MM.1S (cell line): ENCODE data around the gene TDRD12.
"Not testable (repeated sequence)": the region's sequence is repeated elsewhere in the genome, so short reads cannot be mapped to it uniquely, and the experiment has no call there.

Source experiments
- DNase-seq: peaks from one replicate; pipeline ENCODE4 v3.0.0-alpha.2; 2015
- H2AFZ ChIP-seq: fragments of 300-600 bp; sonication (generic); 2 replicates; pipeline ENCODE4 v1.6.0; 2016; ENCODE audit warnings: antibody characterized with exemption, low read length
- H3F3A ChIP-seq: fragments of 300-600 bp; sonication (generic); 2 replicates; pipeline ENCODE4 v1.6.1; 2016; ENCODE audit warnings: mild to moderate bottlenecking, antibody characterized with exemption, low read length, moderate library complexity, mixed read lengths; ENCODE audit not compliant: insufficient read depth
- H3K27ac ChIP-seq: fragments of 300-600 bp; sonication (generic); 2 replicates; pipeline ENCODE4 v1.5.1; 2016; ENCODE audit warnings: mild to moderate bottlenecking, low read length
- H3K27me3 ChIP-seq: fragments of 300-600 bp; sonication (generic); replicated peaks from 2 replicates; pipeline ENCODE4 v1.6.0; 2016; ENCODE audit warnings: low read length; ENCODE audit not compliant: insufficient read depth
- H3K36me3 ChIP-seq: fragments of 300-600 bp; sonication (generic); replicated peaks from 2 replicates; pipeline ENCODE4 v1.6.1; 2016; ENCODE audit warnings: mild to moderate bottlenecking, low read length, mixed read lengths; ENCODE audit not compliant: insufficient read depth
- H3K4me1 ChIP-seq: fragments of 300-600 bp; sonication (generic); 2 replicates; pipeline ENCODE4 v1.6.1; 2016; ENCODE audit warnings: low read length, mixed read lengths
- H3K4me2 ChIP-seq: fragments of 300-600 bp; sonication (generic); 2 replicates; pipeline ENCODE4 v1.6.0; 2016; ENCODE audit warnings: low read depth, low read length
- H3K4me3 ChIP-seq: fragments of 300-600 bp; sonication (generic); 2 replicates; pipeline ENCODE4 v1.5.1; 2016; ENCODE audit warnings: low read length, mixed read lengths
- H3K79me2 ChIP-seq: fragments of 300-600 bp; sonication (generic); 2 replicates; pipeline ENCODE4 v1.6.1; 2016; ENCODE audit warnings: mixed run types, low read length, mixed read lengths
- H3K9ac ChIP-seq: fragments of 300-600 bp; sonication (generic); 2 replicates; pipeline ENCODE4 v1.6.1; 2016; ENCODE audit warnings: low read length, mixed read lengths
- H3K9me2 ChIP-seq: fragments of 300-600 bp; sonication (generic); replicated peaks from 2 replicates; pipeline ENCODE4 v1.6.1; 2016; ENCODE audit warnings: mild to moderate bottlenecking, low read length, mixed read lengths; ENCODE audit not compliant: insufficient read depth
- H3K9me3 ChIP-seq: fragments of 300-600 bp; sonication (generic); replicated peaks from 2 replicates; pipeline ENCODE4 v1.6.1; 2016; ENCODE audit warnings: mild to moderate bottlenecking, low read length, mixed read lengths; ENCODE audit not compliant: insufficient read depth
- H4K20me1 ChIP-seq: fragments of 300-600 bp; sonication (generic); 2 replicates; pipeline ENCODE4 v1.6.1; 2016; ENCODE audit warnings: mild to moderate bottlenecking, low read length, moderate library complexity, mixed read lengths; ENCODE audit not compliant: insufficient read depth
- CTCF ChIP-seq: fragments of 300-600 bp; sonication (generic); IDR thresholded peaks from 2 replicates; pipeline ENCODE4 v1.5.1; 2016; ENCODE audit warnings: antibody characterized with exemption, low read length, mixed read lengths
- EZH2 ChIP-seq: fragments of 300-600 bp; sonication (generic); optimal IDR thresholded peaks from 2 replicates; pipeline ENCODE3; 2017; ENCODE audit warnings: low read depth, mild to moderate bottlenecking, antibody characterized with exemption, low read length, mixed read lengths
- EZH2phosphoT487 ChIP-seq: fragments of 300-600 bp; sonication (generic); IDR thresholded peaks from 2 replicates; pipeline ENCODE4 v1.6.1; 2018; ENCODE audit warnings: antibody characterized with exemption, low read length

TDRD12 gene

DNA sequence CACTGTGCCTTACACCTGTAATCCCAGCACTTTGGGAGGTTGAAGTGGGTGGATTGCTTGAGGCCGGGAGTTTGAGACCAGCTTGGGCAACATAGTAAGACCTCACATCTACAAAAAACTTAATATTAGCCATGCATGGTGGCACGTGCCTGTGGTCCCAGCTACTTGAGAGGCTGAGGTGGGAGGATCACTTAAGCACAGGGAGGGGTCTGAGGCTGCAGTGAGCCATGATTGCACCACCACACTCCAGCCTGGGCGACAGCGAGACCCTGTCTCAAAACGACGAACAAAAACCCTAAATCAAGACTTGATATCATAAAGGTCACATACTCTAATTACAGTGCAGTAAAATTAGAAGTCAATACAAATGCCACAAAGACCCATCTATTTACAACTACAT lies 132.6 kb downstream of the TDRD12 start:
- Histone ChIP-seq H3K4me3 (no peak overlapping the region), H3K4me1 (no peaks in the 10 kb centered on the region), H3K27me3 (no peaks in the 10 kb centered on the region), H3K79me2 (no peaks in the 10 kb centered on the region), H3K9ac (no peak overlapping the region), H2AFZ (no peak overlapping the region), H3K9me2 (no peaks in the 10 kb centered on the region), H4K20me1 (no peaks in the 10 kb centered on the region), H3F3A (no peaks in the 10 kb centered on the region), H3K4me2 (no peak overlapping the region), H3K27ac (no peak overlapping the region), H3K36me3 (no peaks in the 10 kb centered on the region), H3K9me3 (no peaks in the 10 kb centered on the region)
- no peak for DNase-seq
- TF ChIP-seq CTCF (no peak), EZH2phosphoT487 (no peak), EZH2 (no peak)

DNA sequence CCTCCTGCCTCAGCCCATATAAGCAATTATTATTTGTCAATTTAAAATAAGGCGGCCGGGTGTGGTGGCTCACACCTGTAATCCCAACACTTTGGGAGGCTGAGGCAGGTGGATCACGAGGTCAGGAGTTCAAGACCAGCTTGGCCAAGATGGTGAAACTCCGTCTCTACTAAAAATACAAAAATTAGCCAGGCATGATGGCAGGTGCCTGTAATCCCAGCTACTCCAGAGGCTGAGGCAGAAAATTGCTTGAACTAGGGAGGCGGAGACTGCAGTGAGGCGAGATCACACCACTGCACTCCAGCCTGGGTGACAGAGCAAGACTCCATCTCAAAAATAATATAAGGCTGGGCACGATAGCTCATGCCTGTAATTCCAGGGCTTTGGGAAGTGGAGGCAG lies 137.3 kb downstream of the TDRD12 start:
- H2AFZ ChIP-seq, H3K79me2 ChIP-seq, H3K4me1 ChIP-seq, H3K27ac ChIP-seq, H3K27me3 ChIP-seq, H4K20me1 ChIP-seq, H3K9me3 ChIP-seq, H3K4me3 ChIP-seq, H3K9ac ChIP-seq, DNase-seq, H3K4me2 ChIP-seq, H3K36me3 ChIP-seq, H3F3A ChIP-seq, H3K9me2 ChIP-seq: not testable (repeated sequence)

DNA sequence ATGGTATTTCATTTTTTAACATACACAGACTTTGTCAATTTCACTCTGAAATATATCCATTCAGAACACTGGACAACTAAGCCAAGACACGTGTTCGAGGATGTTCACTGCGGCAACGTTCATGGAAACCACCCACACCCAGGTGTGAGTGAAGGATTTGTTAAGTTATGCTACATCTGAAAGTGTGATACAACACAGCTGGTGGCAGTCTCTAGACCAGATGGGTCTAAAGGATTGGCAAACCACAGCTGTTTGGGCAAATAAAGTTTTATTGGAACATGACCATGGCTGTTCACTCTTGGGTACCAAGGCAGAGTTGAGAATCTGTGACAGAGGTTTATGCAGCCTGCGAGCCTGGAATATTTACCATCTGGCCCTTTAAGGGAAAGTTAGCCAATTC lies 138.0 kb downstream of the TDRD12 start:
- no peaks in the 10 kb centered on the region; the same call in 1 of the 2 replicates for H3K27me3 ChIP-seq
- no peaks in the 10 kb centered on the region for H3K36me3 ChIP-seq
- H3K4me3 ChIP-seq: no peak overlapping the region
- no peaks in the 10 kb centered on the region for H3K4me1 ChIP-seq
- TF ChIP-seq CTCF: no peak
- no peak for TF ChIP-seq EZH2phosphoT487
- TF ChIP-seq EZH2: no peak
- no peak overlapping the region for H2AFZ ChIP-seq
- H3K9me3 ChIP-seq: no peaks in the 10 kb centered on the region
- no peaks in the 10 kb centered on the region for H3K9me2 ChIP-seq
- DNase-seq: no peak
- no peak overlapping the region for H3K4me2 ChIP-seq
- no peaks in the 10 kb centered on the region for H4K20me1 ChIP-seq
- no peak overlapping the region for H3K27ac ChIP-seq
- no peaks in the 10 kb centered on the region for H3F3A ChIP-seq
- H3K79me2 ChIP-seq: no peaks in the 10 kb centered on the region
- no peak overlapping the region for H3K9ac ChIP-seq

- Histone ChIP-seq H3K9me3 (no peaks in the 10 kb centered on the region), H3K27ac (no peak overlapping the region), H3F3A (no peaks in the 10 kb centered on the region), H3K36me3 (no peaks in the 10 kb centered on the region), H3K4me3 (no peak overlapping the region), H3K79me2 (no peaks in the 10 kb centered on the region), H3K9ac (no peak overlapping the region), H3K9me2 (no peaks in the 10 kb centered on the region), H4K20me1 (no peaks in the 10 kb centered on the region), H3K27me3 (no peaks in the 10 kb centered on the region; the same call in 1 of the 2 replicates), H2AFZ (no peak overlapping the region), H3K4me1 (no peaks in the 10 kb centered on the region), H3K4me2 (no peak overlapping the region)
- DNase-seq: no peak
- TF ChIP-seq EZH2 (no peak), CTCF (no peak), EZH2phosphoT487 (no peak)
These were observed 138.6 kb downstream of the TDRD12 start for GRCh38 chr19:32858155-32858554.
